ENCODE results near the gene PPP4R1.

PPP4R1 gene

GRCh38 chr18:9619056-9619455, 4.7 kb upstream of the PPP4R1 start:
- TF ChIP-seq REST (IDR thresholded peaks at IDR 0.05; ENCODE audit: insufficient read depth in 1 of 2, low read depth in 2 of 2, low read length in 2 of 2) (no peak), POLR2AphosphoS5 (IDR thresholded peaks at IDR 0.05; ENCODE audit: low read depth, low read length) (no peak), FOXP2 (optimal IDR thresholded peaks at IDR 0.05; ENCODE audit: borderline replicate concordance, extremely low read depth, extremely low read length, insufficient read depth) (no peak), SIN3A (IDR thresholded peaks at IDR 0.05; ENCODE audit: borderline replicate concordance, insufficient read depth, low read length) (no peak), TAF1 (IDR thresholded peaks at IDR 0.05; ENCODE audit: borderline replicate concordance, insufficient read depth, low read length) (no peak)

GRCh38 chr18:9617006-9617542, 2.7 kb upstream of the PPP4R1 start:
- TF ChIP-seq SIN3A (IDR thresholded peaks at IDR 0.05; ENCODE audit: borderline replicate concordance, insufficient read depth, low read length): no peak
- TF ChIP-seq POLR2AphosphoS5 (IDR thresholded peaks at IDR 0.05; ENCODE audit: low read depth, low read length): no peak
- TF ChIP-seq REST (IDR thresholded peaks at IDR 0.05; ENCODE audit: insufficient read depth in 1 of 2, low read depth in 2 of 2, low read length in 2 of 2): no peak
- no peak for TF ChIP-seq TAF1 (IDR thresholded peaks at IDR 0.05; ENCODE audit: borderline replicate concordance, insufficient read depth, low read length)
- no peak for TF ChIP-seq FOXP2 (optimal IDR thresholded peaks at IDR 0.05; ENCODE audit: borderline replicate concordance, extremely low read depth, extremely low read length, insufficient read depth)

GRCh38 chr18:9616049-9616448, 1.7 kb upstream of the PPP4R1 start:
- TF ChIP-seq POLR2AphosphoS5 (IDR thresholded peaks at IDR 0.05; ENCODE audit: low read depth, low read length) (no peak), SIN3A (IDR thresholded peaks at IDR 0.05; ENCODE audit: borderline replicate concordance, insufficient read depth, low read length) (no peak), FOXP2 (optimal IDR thresholded peaks at IDR 0.05; ENCODE audit: borderline replicate concordance, extremely low read depth, extremely low read length, insufficient read depth) (no peak), REST (IDR thresholded peaks at IDR 0.05; ENCODE audit: insufficient read depth in 1 of 2, low read depth in 2 of 2, low read length in 2 of 2) (no peak), TAF1 (IDR thresholded peaks at IDR 0.05; ENCODE audit: borderline replicate concordance, insufficient read depth, low read length) (no peak)

- no peak for TF ChIP-seq FOXP2 (optimal IDR thresholded peaks at IDR 0.05; ENCODE audit: borderline replicate concordance, extremely low read depth, extremely low read length, insufficient read depth)
- no peak for TF ChIP-seq TAF1 (IDR thresholded peaks at IDR 0.05; ENCODE audit: borderline replicate concordance, insufficient read depth, low read length)
- TF ChIP-seq POLR2AphosphoS5 (IDR thresholded peaks at IDR 0.05; ENCODE audit: low read depth, low read length): no peak
- TF ChIP-seq REST (IDR thresholded peaks at IDR 0.05; ENCODE audit: insufficient read depth in 1 of 2, low read depth in 2 of 2, low read length in 2 of 2): no peak
- no peak for TF ChIP-seq SIN3A (IDR thresholded peaks at IDR 0.05; ENCODE audit: borderline replicate concordance, insufficient read depth, low read length)
Observed at GRCh38 chr18:9615280-9615797, 980 bp upstream of the PPP4R1 start.

All from PFSK-1 (cell line).